Osteoblast (primary cell): ENCODE measurements around the gene SFXN2. TPM values are rescaled to one million over a fixed set of nuclear protein-coding genes. Genes with fewer than 3 reads are reported as not detected.

Experiments
- DNase-seq: peaks from one replicate; pipeline ENCODE4 v3.0.0; 2011; ENCODE audit warnings: low spot score, mixed read lengths; ENCODE audit not compliant: insufficient read length; ENCODE audit errors: missing footprints
- H2AFZ ChIP-seq: 2 replicates; pipeline ENCODE4 v1.6.0; 2011; ENCODE audit warnings: mild to moderate bottlenecking, low read length
- H3K27ac ChIP-seq: 2 replicates; pipeline ENCODE4 v1.5.1; 2011; ENCODE audit warnings: mild to moderate bottlenecking, low read depth, low read length, moderate library complexity
- H3K27me3 ChIP-seq: 2 replicates; pipeline ENCODE4 v1.6.0; 2012; ENCODE audit warnings: mild to moderate bottlenecking, control low read depth, inconsistent platforms, low read length, moderate library complexity; ENCODE audit not compliant: insufficient read depth
- H3K36me3 ChIP-seq: 2 replicates; pipeline ENCODE4 v1.5.1; 2011; ENCODE audit warnings: mild to moderate bottlenecking, low read length, control low read depth, moderate library complexity; ENCODE audit not compliant: insufficient read depth
- H3K4me1 ChIP-seq: 2 replicates; pipeline ENCODE4 v1.5.1; 2011; ENCODE audit warnings: mild to moderate bottlenecking, low read length, control low read depth, moderate library complexity; ENCODE audit not compliant: insufficient read depth
- H3K4me2 ChIP-seq: 2 replicates; pipeline ENCODE4 v1.6.0; 2011; ENCODE audit warnings: mild to moderate bottlenecking, low read length; ENCODE audit not compliant: insufficient read depth
- H3K4me3 ChIP-seq: fragments of 200-600 bp; sonication (generic); 3 replicates; pipeline ENCODE4 v1.5.1; 2012; ENCODE audit warnings: mild to moderate bottlenecking, low read length, inconsistent platforms; ENCODE audit not compliant: insufficient read depth
- H3K79me2 ChIP-seq: 2 replicates; pipeline ENCODE4 v1.6.0; 2012; ENCODE audit warnings: mild to moderate bottlenecking, low read length, control low read depth, inconsistent platforms; ENCODE audit not compliant: insufficient read depth
- H3K9me3 ChIP-seq: 2 replicates; pipeline ENCODE4 v1.5.1; 2011; ENCODE audit warnings: low read depth, low read length, control low read depth
- H4K20me1 ChIP-seq: 2 replicates; pipeline ENCODE4 v1.6.0; 2012; ENCODE audit warnings: mild to moderate bottlenecking, low read length, control low read depth; ENCODE audit not compliant: insufficient read depth
- total RNA-seq: library from RNA; depleted of rRNA; stranded (reverse); fragments of >200 nt; gene quantifications from 2 replicates; pipeline ENCODE4 v1.2.3, GENCODE V29; 2012
- TF ChIP-seq, protein P1 (sequence below): IDR thresholded peaks from 2 replicates; pipeline ENCODE4 v1.5.1; 2011; ENCODE audit warnings: mild to moderate bottlenecking, low read depth, low read length, moderate library complexity; ENCODE audit errors: extremely low read depth

SFXN2 gene
- total RNA-seq, 1 donor: 3.6 TPM

DNA sequence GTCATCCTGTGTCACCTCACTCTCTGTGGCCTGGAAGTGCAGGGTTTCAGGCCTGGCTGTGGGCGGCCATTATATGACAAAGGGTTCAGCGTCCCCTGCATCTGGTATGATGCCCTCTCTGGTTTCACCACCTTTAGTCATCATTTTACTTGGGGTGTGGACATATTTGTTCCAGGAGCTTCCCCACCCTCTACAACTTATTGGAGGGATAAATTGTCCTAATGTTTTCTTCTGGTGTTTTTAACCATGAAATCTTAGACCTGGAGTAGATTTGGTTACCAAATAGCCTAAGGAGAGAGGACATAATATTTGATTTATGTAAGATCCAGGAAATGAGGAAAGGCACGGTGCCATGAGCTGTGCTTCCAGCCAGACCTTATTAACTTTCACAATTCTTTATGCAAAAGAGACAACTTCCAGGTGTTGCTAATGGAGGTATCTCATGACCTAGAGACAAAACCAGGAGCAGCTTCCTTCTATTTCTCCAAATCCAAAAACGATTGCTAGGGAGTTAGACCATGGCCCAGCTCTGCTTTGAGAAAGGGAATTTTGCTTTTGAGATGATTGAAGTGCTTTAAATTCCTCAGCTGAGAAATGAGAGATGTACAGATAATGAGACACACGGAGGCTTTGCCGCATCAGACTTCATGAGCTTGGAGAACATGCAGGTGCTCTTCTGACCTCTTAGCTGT, 50.2 kb downstream of the SFXN2 start:
- DNase-seq: no peak
- Histone ChIP-seq H4K20me1 (peaks cover 27% of the 10 kb centered on the region), H3K4me3 (no peak overlapping the region), H3K36me3 (peaks cover 4% of the 10 kb centered on the region), H3K9me3 (no peaks in the 10 kb centered on the region), H3K79me2 (peaks cover 86% of the 10 kb centered on the region), H3K4me1 (peaks cover 24% of the 10 kb centered on the region), H3K27me3 (no peaks in the 10 kb centered on the region), H2AFZ (no peak overlapping the region), H3K27ac (no peak overlapping the region), H3K4me2 (no peak overlapping the region)
- TF ChIP-seq, protein P1, sequence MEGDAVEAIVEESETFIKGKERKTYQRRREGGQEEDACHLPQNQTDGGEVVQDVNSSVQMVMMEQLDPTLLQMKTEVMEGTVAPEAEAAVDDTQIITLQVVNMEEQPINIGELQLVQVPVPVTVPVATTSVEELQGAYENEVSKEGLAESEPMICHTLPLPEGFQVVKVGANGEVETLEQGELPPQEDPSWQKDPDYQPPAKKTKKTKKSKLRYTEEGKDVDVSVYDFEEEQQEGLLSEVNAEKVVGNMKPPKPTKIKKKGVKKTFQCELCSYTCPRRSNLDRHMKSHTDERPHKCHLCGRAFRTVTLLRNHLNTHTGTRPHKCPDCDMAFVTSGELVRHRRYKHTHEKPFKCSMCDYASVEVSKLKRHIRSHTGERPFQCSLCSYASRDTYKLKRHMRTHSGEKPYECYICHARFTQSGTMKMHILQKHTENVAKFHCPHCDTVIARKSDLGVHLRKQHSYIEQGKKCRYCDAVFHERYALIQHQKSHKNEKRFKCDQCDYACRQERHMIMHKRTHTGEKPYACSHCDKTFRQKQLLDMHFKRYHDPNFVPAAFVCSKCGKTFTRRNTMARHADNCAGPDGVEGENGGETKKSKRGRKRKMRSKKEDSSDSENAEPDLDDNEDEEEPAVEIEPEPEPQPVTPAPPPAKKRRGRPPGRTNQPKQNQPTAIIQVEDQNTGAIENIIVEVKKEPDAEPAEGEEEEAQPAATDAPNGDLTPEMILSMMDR: no peak

DNA sequence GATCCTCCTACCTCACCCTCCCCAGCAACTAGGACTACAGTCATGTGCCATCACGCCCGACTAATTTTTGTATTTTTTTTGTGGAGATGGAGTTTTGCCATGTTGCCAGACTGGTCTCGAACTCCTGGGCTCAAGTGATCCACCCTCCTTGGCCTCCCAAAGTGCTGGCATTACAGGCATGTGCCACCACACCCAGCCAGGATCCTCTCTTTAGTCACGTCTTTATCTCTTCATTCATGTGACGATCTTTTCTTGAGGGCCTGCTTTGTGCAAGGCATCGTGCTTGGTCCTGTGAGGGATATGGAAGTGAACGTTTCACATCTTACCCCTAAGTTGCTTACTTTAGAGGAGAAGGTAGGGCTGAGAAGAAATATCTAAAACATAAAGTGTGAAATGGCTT, 50.9 kb downstream of the SFXN2 start:
- Histone ChIP-seq H3K4me3 (no peak overlapping the region), H3K79me2 (peaks cover 86% of the 10 kb centered on the region), H4K20me1 (peaks cover 33% of the 10 kb centered on the region), H3K36me3 (peaks cover 4% of the 10 kb centered on the region), H3K4me1 (peaks cover 28% of the 10 kb centered on the region), H3K9me3 (no peaks in the 10 kb centered on the region), H3K4me2 (no peak overlapping the region), H3K27me3 (no peaks in the 10 kb centered on the region), H2AFZ (no peak overlapping the region), H3K27ac (no peak overlapping the region)
- TF ChIP-seq, protein P1: no peak
- DNase-seq: no peak

DNA sequence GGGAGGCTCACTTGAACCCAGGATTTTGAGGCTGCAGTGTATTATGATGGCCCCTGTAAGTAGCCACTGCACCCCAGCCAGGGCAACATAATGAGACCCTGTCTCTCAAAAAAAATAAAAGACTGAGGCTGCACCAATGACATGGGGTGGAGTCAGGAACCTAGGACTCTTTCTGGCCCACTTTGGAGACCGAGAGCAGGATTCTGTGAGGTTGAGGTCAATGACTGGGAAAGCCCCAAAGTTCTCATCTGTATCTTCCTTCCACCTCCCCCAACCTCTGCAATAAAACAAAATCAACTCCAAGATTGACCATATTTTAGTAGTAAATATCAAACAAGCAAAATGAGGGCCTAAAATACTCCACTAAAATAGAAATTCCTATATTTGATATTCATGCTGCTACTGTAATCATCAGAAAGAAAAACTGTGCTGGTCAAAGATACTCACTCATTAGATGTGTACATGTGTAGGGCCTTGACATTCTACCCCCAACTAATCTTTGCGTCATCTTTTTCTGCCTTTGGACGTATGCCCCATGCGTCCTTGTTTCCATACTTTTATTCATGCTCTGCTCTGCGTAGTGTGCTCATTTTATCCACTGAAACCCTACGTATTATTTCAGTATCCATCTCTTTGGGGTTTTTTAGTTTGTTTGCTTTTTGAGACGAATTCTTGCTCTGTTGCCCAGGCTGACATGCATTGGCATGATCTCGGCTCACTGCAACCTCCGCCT, 53.2 kb downstream of the SFXN2 start:
- no peaks in the 10 kb centered on the region for H3K27me3 ChIP-seq
- DNase-seq: peak; percentile 18
- H3K9me3 ChIP-seq: no peaks in the 10 kb centered on the region
- peaks cover 28% of the 10 kb centered on the region for H3K4me1 ChIP-seq
- H3K4me2 ChIP-seq: no peak overlapping the region
- no peak overlapping the region for H3K4me3 ChIP-seq
- TF ChIP-seq, protein P1: no peak
- H3K27ac ChIP-seq: no peak overlapping the region
- H4K20me1 ChIP-seq: peaks cover 31% of the 10 kb centered on the region
- no peak overlapping the region for H2AFZ ChIP-seq
- H3K79me2 ChIP-seq: peaks cover 83% of the 10 kb centered on the region
- H3K36me3 ChIP-seq: peaks cover 4% of the 10 kb centered on the region

DNA sequence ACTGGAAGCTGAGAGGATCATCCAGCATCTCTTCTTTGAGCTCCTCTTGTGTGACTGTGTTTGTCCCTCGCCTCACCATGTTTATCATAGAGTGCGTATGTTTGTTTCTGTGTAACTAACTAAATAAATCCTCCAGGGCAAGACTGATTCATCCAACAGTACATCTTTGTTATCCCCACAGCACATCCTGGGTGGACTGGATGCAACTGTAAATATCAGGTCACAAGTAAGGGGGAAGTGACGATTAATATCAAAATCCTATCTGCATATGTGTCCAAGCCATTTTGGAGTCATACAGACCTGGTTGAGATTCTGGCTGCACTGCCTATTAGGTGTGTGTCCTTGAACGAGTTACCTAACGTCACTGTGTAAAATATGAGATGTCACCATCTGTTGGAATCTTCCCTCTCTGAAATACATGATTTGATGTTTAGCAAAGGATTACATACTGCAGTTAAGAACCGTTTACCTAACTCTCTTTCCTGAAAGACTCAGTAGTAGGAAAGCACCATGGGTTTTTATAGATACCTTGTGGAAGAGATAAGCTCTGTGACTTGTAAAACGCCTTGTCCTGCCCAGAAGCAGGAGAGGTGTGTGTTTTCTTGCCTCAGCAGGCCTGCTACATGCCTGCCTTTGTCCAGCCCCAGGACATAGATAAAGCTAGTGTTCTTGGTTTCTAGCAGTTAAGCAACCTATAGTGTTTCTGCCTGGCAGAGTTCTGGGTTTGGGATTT, 55.1 kb downstream of the SFXN2 start:
- H2AFZ ChIP-seq: no peak overlapping the region
- TF ChIP-seq, protein P1: no peak
- peaks cover 40% of the 10 kb centered on the region for H3K4me1 ChIP-seq
- H3K27ac ChIP-seq: no peak overlapping the region
- no peak for DNase-seq
- H3K27me3 ChIP-seq: no peaks in the 10 kb centered on the region
- no peaks in the 10 kb centered on the region for H3K9me3 ChIP-seq
- peaks cover 81% of the 10 kb centered on the region for H3K79me2 ChIP-seq
- no peaks in the 10 kb centered on the region for H3K36me3 ChIP-seq
- peaks cover 27% of the 10 kb centered on the region for H4K20me1 ChIP-seq
- no peak overlapping the region for H3K4me2 ChIP-seq
- H3K4me3 ChIP-seq: no peak overlapping the region
